GM18517 (cell line): ENCODE results near the gene TOPBP1.

ENCODE experiments used
- ATAC-seq: cut with Tn5 transposase; IDR thresholded peaks from one replicate; pipeline ENCODE4 v1.9.1; 2021; ENCODE audit warnings: mild to moderate bottlenecking, moderate library complexity; ENCODE audit not compliant: unreplicated experiment

TOPBP1 gene

DNA sequence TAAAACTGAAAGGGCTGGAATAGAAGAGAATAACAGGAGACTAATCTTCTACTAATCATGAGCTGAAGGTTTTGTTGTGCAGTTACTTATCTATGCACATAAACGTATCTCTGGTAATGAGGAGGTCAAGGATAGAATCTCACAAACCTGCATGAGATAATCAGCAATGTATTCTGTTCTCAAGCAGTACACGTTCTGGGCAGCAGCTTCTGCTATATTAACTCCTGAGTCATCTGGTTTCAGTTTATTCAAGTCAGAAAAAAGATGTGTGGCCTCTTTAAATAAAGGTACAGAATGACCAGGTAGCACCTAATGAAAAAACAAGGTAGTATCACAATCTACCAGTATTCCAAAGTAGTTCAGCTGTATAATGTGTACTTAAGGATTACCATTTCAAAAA, 53.4 kb downstream of the TOPBP1 start:
- no peak for ATAC-seq

DNA sequence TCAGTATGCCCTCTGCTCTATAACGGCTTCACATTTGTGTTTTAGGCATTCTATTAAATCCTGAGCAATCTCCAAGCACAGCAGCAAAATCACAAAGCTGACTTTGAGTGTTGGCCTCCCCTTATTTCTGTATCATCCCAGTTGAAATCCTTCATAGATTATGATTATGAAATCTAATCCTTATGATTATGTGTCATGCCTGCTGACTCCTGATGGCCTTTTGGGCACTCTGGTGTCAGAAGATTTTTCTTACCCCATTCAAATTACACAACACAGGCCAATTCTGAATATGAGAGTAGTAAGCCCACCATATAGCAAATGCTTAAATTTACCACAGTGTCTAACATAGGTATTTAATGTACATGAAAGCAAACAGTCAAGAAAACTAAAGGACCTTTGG, 53.9 kb downstream of the TOPBP1 start:
- ATAC-seq: no peak

DNA sequence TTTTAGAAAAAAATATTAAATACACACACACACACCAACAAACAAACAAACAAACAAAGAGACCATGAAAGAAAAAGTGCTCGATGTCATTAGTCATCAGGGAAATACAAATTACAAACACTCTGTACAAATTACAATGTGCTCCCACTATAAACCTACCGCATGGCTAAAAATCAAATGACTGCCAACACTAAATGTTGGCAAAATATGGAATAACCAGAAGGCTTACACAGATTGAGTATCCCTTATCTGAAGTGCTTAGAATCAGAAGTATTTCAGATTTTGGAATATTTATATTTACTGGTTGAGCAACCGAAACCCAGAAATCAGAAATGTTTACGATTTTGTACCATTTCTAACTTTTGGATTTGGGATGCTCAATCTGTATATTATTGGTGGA, 54.8 kb downstream of the TOPBP1 start:
- no peak for ATAC-seq

DNA sequence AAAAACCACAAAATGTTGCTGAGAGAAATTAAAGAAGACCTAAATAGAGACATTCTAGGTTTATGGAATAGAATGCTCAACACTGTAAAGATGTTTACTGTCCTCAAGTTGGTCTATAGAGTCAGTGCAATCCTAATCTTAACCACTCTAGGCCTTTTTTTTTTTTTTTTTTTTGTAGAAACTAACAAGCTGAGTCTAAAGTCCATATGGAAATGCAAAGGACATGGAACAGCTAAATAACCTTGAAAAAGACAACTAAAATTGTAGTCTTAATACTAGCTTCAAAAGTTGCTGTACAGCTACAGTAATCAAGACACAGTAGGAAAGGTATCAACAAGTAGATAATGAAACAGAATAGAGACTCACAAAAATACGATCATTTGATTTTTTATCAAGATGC, 55.4 kb downstream of the TOPBP1 start:
- no peak for ATAC-seq

DNA sequence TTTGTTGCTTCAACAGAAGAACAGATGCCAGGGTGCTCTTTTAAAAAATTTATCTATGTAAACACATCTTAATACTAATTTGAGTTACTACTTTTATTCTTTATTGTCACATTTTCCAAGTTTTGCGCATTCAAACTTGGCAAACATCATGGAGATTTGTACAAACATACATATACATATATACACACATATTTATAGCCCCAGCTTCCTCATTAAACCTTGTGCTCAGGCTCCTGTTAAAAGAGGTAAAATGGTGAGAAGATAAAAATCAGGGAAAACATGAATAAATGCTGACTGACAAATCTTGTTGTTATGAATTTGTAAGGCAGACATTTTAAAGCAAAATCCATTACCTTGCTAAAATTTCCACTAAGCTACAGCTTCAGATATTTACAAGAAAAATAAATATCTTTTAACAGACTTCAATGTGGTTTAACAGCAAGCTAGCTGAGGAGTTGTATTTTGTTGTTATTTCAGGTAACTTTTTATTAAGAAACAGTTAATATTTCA, 61.1 kb downstream of the TOPBP1 start:
- ATAC-seq: no peak

DNA sequence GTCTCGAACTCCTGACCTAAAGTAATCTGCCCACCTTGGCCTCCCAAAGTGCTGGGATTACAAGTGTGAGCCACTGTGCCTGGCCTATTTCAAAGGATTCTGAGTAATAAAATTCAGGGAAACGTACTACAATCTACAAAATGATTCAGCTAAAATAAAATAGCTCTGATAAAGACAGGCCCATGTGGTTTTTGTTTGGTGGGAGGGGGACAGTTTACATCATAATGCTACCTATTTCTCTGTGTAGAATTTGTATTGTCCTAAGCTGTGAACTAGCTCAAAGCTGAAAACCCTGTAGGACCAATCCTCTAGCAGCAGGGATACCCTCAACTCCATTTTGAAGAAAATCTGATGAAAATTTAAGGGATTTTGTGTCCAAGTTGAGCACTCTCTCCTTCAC, 62.5 kb downstream of the TOPBP1 start:
- ATAC-seq: no peak

DNA sequence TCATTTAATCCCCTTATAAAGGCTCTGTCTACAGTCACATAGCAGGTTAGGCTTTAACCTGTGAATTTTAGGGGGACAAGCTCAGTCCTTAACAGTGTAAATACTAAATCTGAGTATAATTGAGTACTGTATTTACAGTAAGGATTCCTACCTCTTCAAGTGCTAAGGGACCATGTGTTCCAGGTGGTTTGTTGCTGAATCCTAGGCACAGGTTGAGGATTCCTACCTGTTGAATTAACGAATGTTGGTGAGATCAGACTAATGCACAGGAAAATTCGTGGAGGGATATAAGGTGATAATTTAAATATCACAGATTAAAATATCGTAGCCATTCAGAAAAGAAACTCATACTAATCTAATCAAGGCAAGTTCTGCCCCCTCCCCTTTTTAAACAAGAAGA, 63.3 kb downstream of the TOPBP1 start:
- no peak for ATAC-seq

DNA sequence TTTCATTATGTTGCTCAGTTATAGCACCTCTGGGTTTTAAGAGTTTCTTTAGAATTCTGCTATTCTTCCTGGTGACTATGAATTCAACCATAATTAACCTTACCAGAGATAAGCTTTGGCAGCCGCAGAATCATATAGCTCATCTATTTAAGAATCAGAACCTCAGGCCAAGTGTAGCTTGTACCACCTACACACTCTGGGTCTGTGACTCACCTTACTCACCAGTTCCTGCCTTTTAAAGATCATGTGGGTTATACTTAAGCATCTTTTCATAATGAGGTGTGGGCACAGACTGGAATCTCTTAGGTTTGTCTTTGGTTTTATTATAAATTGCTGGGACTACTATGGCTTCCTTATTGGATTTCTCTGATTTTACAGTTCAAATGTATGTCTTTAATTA, 66.4 kb downstream of the TOPBP1 start:
- no peak for ATAC-seq

DNA sequence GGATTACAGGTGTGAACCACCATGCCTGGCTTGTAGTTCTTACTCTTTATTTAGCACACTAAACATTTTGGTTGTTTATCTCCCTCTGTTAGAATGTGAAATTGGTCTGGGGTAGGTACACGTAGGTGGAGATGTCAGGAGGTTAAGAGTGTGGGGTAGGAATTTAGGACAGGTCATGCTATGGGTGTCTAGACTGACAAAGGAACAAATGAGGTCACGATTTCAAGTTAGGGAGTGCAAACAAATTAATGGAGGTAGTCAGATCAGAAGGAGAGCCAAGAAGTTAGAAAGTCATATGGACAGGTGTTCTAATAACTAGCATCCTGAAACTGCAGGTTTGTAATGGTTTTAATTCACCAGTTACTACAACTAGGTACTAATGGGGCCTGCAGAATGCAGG, 68.5 kb downstream of the TOPBP1 start:
- no peak for ATAC-seq

DNA sequence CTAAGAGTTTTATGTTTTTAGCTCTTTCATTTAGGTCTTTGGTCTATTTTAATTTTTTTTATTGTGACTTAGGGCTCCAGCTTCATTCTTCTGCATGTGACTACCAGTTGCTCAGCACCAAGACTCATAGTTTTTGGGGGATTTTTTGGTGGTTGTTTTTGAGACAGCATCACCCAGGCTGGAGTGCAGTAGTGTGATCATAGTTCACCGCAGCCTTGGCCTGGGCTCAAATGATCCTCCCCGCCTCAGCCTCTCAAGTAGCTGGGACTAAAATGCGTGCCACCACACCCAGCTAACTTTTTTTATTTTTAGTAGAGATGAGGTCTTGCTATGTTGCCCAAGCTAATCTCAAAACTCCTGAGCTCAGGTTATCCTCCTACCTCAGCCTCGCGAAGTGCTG, 68.9 kb downstream of the TOPBP1 start:
- no peak for ATAC-seq

DNA sequence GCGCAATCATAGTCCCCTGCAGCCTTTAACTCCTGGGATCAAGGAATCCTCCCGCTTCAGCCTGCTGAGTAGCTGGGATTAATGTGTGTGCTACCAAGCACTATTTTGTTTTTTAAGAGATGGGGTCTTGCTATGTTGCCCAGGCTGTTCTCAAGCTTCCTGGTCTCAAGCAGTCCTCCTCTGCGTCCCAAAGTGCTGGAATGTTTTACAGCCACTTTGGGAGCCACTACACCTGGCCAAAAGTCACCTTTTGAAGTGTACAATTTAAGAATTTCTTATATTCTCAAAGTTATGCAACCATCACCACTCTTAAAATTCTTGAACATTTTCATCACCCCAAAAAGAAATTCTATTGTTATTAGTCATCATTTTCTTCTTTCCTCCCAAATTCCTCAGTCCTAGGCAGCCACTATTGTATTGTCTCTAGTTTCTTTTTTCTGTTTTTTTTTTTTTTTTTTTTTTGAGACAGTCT, 70.4 kb downstream of the TOPBP1 start:
- ATAC-seq: no peak

DNA sequence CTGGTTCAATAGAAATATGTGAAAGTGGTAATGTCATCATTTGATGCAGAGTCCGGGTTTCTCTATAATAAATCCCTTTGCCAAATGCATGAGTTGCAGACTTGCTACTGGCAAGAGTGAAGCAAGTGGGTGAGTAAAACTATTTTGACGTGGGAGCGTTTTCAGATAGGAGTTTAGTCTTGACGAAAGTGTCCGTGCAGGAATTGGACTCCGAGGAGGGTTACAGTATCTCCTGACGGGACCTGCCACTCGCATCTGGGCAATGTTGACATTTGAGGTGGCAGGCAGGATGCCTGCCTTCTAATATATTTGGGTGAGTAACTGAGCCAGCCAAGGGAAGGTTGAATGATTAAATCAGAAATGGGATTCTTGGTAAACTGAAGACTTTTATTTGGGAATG, 72.2 kb downstream of the TOPBP1 start:
- no peak for ATAC-seq

DNA sequence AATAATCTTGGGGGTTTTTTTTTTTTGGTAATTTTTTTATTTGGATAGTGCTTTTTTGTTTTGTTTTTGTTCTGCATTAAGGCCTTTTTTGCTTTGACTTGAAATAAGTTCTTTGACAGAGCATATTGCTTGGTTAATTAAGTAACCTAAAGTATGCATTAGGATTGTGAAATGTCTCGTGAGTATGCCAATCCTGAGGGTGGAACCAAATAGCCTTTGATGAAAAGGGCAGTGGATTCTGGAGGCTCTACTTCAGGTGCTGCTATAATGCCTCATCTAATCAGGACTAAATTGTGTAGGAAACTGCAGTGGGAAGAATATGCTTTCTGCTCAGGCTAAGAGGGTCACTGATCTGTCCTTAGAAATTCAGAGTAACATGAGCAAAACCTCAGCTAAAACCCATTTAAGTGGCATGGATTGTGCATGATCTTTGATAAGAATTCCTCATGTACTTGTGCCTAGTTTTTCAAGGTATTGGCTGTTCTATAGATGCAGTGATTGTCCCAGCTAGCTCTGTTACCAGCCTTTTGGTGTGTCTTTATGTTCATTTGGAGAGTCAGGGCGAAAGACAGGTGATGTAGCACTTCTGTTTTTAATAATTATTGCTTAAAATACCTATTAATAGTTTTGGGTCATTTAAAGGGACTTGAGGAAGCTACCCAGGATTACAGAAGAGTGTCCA, 72.8 kb downstream of the TOPBP1 start:
- no peak for ATAC-seq

DNA sequence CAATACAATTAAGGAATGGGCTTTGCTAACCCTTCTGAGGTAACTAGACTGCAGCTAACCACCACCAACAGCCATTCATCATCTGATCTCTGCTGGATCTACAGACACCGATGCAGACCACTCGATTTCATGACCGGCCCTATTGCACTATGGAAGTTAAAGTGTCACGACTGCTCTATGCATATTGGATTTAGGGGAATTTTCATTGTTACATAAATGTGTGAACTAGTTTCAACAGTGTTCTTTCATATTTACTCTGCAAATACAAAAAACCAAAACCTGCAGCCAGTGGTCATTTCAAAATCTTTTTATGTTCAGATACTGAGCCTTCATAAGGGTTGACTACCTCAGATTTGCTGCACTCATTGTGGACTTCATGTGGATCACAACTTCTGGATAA, 73.7 kb downstream of the TOPBP1 start:
- ATAC-seq: no peak

DNA sequence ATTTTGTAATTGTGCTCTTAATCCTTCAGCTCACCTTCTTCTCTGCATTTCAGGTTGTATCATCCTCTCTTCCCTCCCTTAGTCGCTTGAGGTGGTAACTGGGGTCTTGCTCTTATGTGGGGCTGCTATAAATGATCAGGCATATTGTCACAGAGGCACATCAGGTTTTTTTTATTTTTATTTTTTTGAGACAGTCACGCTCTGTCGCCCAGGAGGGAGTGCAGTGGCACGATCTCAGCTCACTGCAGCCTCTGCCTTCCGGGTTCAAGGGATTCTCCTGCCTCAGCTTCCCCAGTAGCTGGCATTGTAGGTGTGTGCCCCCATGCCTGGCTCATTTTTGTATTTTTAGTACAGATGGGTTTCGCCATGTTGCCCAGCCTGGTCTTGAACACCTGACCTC, 78.3 kb downstream of the TOPBP1 start:
- no peak for ATAC-seq

DNA sequence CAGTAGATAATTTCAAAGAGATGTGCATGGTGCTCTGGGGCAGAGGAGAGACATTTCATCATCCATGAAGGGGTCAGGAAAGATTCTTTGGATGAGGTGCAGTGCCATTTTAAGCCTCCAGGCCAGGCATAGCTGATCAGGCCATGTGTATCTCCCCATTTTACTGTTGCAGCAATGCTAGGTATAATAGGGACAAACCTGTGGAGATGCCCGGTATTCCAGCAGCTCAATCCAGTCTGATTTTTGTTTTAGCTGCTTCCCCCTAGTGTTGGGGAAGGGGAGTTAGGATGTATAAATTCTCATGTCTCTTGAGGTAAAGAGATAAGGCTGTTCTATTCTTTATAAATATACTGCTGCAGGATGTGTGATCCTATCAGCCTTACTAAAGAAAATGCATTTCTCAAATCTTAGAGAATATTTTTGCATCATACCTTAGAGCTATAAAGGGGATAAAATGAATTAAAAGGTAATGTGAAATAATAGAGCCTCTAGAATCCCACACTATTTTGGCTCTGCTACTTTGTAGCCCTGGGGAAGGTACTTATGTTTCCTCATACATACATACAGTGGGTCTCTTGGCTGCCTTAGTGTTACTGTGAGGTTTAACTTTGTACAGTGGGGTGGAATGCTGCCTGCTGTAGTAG, 83.1 kb downstream of the TOPBP1 start:
- no peak for ATAC-seq

DNA sequence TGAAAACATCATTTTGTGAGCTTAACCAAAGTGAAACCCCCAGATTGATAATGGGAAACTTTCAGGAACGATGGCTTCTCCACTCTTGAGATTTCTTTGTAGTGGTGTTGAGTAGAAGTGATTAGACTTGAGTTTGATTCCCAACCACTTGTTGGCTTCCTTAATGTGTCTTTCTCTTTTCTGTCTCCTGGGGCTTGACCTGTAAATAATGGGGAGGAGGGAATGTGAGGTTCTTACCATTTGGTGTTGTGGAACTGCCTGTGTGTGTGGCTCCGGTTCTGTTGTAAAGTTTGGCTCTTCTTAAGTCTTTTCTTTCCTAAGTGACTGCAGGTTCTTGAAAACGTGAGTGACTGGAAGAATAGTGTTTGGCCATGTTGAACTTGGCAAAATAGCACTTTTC, 85.6 kb downstream of the TOPBP1 start:
- no peak for ATAC-seq

DNA sequence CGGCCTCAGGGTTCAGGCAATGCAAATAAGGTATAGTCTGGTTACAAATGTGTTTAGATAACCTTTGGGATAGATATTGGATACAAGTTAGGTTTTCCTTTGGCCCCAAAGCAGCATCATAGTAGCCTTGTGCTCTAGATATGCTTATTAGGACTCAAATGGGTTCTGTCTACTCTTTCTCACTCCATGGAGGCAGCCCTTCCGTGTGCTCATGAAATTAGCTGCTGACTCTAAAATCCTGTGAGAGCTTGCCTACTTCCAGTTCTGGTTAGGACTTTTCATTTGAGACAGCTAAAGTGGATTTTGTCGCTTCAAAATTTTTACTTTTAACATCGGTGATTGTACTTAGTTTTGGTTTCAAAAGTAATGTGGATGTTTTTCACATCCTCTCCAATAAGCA, 86.7 kb downstream of the TOPBP1 start:
- no peak for ATAC-seq

DNA sequence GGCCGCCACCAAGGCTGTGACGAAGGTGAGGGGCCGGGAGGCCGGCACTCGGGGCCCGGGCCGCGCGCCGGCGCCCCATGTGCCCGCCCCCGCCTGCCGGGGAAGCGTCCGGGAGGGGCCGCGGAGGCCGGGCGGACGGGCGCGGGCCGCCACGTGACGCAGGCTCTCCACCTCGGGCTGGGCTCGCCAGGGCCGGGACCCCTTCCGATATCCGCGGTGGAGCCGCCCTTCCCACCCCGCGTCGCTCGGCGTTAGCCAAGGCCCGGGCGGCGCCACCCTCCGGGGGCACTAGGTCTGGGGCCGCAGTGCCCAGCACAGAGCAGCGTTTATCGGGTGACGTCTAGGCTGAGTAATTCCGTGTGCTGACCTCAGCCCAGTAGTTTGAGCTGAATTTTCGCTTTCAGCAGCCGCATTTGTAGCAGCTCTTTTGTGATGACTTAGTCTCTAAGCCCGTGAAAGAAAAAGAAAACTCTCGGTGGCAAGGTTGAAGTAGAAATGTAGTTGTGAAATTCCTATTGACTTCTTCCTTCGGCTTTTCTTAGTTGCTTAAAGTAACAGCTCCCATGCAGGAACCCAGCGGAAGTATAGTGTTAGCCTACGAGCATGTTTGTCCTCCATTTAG, 87.4 kb downstream of the TOPBP1 start:
- peak; percentile 20 for ATAC-seq

DNA sequence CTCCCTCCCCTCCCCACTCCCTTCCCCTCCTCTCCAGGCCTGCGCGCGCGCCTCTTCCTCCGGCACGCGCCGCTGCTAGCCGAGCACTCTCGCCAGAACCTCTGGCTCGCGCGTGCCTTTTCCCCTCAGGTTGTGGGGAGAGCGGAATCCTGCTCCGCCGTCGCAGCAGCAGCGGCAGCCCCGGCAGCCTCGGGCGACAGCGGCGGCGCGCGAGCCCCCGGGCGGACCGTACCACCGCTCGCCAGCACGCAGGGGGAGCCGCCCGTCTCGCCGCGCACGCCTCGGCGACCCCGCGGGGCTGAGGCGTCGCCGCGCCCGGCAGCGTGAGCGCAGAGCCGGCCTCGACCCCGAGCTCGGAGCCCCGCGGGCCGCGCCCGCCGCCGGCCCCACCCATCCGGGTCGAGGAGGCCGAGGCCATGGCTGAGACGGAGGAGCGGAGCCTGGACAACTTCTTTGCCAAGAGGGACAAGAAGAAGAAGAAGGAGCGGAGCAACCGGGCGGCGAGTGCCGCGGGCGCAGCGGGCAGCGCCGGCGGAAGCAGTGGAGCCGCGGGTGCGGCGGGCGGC, 88.0 kb downstream of the TOPBP1 start, which contains the start of gene CDV3:
Gene CDV3, plus strand, starts transcription at position 58 of the 566 bp plus-strand sequence. Its CDS starts 359 bp downstream, at position 417.
- ATAC-seq: peak; percentile 28

DNA sequence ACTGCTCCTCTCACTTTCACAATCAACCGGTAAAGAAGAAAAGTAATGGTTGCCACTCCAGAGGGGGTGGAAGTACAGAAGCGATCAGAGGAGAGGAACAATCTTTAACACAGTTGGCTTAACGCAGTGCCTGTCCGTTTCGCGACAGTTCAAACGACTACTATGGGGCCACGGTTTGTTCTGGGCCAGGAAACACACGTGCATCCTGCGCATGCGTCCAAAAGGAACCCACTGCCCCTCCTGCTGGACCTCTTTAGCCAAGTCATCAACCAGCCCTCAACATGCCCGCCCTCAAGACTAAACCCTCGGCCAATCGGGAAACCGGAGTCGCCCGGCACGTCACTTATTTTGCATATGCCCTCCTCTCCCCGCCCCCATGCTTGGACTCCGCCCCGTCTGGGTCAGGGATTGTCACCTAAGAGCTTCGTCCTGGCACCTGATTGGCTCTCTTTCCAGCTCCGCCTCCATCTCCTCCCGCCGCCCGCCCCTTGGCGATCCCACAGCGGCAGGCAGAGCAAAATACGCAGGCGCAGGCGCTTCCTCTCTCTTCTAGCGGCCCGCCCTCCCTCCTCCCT, 88.6 kb downstream of the TOPBP1 start:
- ATAC-seq: peak; percentile 80
